Type B pancreatic cell (in vitro differentiated cells): ENCODE data around the gene MOB3A. TPM values are rescaled to one million over a fixed set of nuclear protein-coding genes. Genes with fewer than 3 reads are reported as not detected.

Source experiments
- DNase-seq: peaks from one replicate; pipeline ENCODE4 v3.0.0; 2021; ENCODE audit warnings: mixed read lengths; ENCODE audit not compliant: unreplicated experiment; ENCODE audit errors: extremely low spot score
- H3K27ac Mint-ChIP-seq: 2 replicates; pipeline ENCODE4 v1.8.0; 2021; ENCODE audit warnings: mild to moderate bottlenecking, mixed read lengths
- H3K27me3 Mint-ChIP-seq: 2 replicates; pipeline ENCODE4 v1.8.0; 2021; ENCODE audit warnings: mixed read lengths
- H3K36me3 Mint-ChIP-seq: 2 replicates; pipeline ENCODE4 v1.8.0; 2021; ENCODE audit warnings: mixed read lengths
- H3K4me1 Mint-ChIP-seq: one replicate; pipeline ENCODE4 v1.8.0; 2021; ENCODE audit warnings: mixed read lengths; ENCODE audit not compliant: unreplicated experiment
- H3K4me3 Mint-ChIP-seq: 2 replicates; pipeline ENCODE4 v1.8.0; 2021; ENCODE audit warnings: mild to moderate bottlenecking, mixed read lengths
- H3K9me3 Mint-ChIP-seq: 2 replicates; pipeline ENCODE4 v1.8.0; 2021; ENCODE audit warnings: mixed read lengths
- total RNA-seq: library from RNA; stranded (reverse); gene quantifications from 2 replicates; pipeline ENCODE4 v1.2.1, GENCODE V29; 2021; ENCODE audit warnings: low replicate concordance
- TF ChIP-seq, protein P1 (sequence below): fragments of 200-600 bp; sonication (generic); conservative IDR thresholded peaks from 2 replicates; pipeline ENCODE4 v1.5.0; 2021; ENCODE audit warnings: antibody characterized with exemption, mild to moderate bottlenecking

Gene MOB3A
- total RNA-seq, 1 donor from 2014 or later: 34.6 TPM

DNA sequence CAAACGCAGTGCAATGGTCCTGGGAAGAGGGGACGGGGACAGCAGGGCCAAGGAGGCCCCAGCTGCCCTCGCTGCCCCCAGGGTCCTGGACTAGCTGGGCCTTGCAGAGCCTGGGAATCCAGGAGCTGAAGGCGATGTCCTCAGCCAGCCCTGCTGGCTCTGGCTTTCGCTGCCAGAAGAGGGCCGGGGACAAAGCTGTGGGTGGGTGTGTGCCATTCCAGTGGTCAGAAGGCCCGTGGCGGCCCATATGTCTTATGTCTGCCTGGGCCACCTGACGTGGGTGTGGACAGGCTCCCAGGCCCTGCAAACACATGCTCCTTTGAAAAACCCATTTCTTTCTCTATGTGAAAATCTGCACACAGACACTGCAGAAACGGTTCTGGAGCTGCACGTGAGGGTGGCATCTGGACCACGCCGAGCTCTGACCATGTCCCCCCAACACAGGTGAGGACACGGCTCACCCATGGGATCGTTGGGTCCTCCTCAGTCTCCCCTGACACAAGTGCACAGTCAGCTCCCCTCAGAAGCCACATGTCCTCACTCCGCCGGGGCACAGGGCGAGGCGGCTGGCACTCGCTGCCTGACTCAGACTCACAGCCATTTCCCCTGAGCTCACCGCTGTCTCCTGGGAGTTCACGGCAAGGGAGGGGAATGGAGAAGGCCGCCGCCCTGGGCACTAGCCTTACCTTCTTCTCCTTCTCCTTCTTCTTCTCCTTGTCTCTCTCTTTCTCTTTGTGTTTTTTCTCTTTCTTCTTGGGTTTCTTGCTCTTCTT is 17.5 kb upstream of the MOB3A start:
- Mint-ChIP-seq H3K27me3 (no peaks in the 10 kb centered on the region), H3K4me1 (no peaks in the 10 kb centered on the region), H3K27ac (no peak overlapping the region), H3K9me3 (no peaks in the 10 kb centered on the region), H3K4me3 (no peak overlapping the region), H3K36me3 (no peaks in the 10 kb centered on the region)
- TF ChIP-seq, protein P1, sequence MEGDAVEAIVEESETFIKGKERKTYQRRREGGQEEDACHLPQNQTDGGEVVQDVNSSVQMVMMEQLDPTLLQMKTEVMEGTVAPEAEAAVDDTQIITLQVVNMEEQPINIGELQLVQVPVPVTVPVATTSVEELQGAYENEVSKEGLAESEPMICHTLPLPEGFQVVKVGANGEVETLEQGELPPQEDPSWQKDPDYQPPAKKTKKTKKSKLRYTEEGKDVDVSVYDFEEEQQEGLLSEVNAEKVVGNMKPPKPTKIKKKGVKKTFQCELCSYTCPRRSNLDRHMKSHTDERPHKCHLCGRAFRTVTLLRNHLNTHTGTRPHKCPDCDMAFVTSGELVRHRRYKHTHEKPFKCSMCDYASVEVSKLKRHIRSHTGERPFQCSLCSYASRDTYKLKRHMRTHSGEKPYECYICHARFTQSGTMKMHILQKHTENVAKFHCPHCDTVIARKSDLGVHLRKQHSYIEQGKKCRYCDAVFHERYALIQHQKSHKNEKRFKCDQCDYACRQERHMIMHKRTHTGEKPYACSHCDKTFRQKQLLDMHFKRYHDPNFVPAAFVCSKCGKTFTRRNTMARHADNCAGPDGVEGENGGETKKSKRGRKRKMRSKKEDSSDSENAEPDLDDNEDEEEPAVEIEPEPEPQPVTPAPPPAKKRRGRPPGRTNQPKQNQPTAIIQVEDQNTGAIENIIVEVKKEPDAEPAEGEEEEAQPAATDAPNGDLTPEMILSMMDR: no peak
- DNase-seq: no peak

DNA sequence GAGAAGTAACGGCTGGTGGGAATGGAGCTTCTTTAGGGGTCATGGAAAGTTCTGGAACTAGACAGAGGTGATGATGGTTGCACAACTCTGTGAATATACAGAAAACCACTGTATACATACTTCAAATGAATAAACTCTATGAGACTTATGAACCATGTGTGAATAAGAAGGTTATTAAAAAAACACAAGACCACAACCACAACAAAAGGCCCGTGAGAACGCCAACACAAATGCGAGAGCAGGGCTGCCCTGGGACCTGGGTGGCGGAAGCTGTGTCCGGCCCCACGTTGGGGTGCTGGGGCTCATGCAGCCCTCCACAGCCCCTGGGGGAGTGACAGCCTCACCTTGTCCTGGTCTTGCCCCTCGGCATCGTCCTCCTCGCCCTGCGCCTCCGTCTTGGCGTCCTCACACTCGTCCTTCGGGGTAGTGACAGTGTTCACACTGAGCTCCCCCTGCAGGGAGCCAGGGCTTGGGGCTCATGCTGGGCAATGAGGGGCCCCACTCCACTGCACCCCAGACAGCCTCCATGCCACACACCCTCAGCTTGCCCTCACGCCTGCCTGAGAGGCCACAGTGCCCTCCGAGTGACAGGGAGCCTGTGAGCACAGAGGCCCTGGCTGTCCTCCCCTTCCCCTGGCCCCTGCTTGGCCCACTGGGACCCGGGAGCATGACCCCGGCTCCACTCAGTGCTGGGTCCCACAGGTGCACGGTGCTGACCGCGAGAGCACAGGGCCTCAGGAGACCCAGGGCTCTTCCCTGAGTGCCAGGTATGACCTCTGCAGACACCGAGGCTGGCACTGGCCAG is 16.6 kb upstream of the MOB3A start:
- Mint-ChIP-seq H3K27ac (no peak overlapping the region), H3K27me3 (no peaks in the 10 kb centered on the region), H3K4me3 (no peak overlapping the region), H3K36me3 (peaks cover 6% of the 10 kb centered on the region), H3K4me1 (no peaks in the 10 kb centered on the region), H3K9me3 (no peaks in the 10 kb centered on the region)
- TF ChIP-seq, protein P1: no peak
- DNase-seq: no peak

DNA sequence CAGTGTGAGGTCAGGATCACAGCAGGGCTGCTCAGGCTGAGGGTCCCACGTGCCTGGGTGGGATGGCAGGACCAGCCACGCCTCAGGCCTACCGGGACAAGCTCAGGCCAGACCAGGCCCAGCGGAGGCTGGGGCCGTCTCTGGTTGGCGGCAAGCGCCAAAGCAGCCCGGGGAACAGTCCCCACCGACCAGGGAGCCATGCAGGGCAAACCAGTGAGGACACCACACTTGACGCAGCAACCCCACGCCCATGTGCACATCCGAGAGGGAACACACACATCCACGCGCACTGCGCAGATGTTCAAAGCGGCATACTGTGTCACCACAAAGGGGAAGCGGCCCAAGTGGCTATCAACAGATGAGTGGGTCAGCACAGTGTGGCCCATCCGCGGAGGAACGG is 15.8 kb upstream of the MOB3A start:
- DNase-seq: no peak
- H3K4me3 Mint-ChIP-seq: no peak overlapping the region
- no peaks in the 10 kb centered on the region for H3K4me1 Mint-ChIP-seq
- TF ChIP-seq, protein P1: no peak
- H3K36me3 Mint-ChIP-seq: peaks cover 9% of the 10 kb centered on the region
- no peaks in the 10 kb centered on the region for H3K9me3 Mint-ChIP-seq
- H3K27me3 Mint-ChIP-seq: no peaks in the 10 kb centered on the region
- no peak overlapping the region for H3K27ac Mint-ChIP-seq

DNA sequence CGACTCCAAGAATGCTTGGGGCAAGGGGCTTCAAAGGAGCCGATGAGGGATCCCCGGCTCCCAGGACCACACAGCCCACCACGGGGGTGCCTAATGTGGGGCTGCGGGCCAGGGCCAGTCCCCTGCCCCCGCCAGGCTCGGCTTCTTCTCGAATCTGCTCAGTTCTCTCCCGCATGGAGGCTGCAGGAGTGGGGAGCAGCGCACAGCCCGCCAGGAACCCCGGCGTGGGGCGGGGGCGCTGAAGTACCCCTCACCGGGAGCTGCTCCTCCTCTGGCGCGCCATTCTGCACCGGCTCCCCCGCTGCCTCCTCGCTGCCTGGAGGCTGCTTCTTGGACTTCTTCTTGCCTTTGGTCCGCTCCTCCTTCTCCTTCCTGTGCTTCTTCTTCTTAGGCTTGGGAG is 15.3 kb upstream of the MOB3A start:
- TF ChIP-seq, protein P1: no peak
- Mint-ChIP-seq H3K4me3 (no peak overlapping the region), H3K36me3 (peaks cover 14% of the 10 kb centered on the region), H3K4me1 (no peaks in the 10 kb centered on the region), H3K27me3 (no peaks in the 10 kb centered on the region), H3K27ac (no peak overlapping the region), H3K9me3 (no peaks in the 10 kb centered on the region)
- no peak for DNase-seq

DNA sequence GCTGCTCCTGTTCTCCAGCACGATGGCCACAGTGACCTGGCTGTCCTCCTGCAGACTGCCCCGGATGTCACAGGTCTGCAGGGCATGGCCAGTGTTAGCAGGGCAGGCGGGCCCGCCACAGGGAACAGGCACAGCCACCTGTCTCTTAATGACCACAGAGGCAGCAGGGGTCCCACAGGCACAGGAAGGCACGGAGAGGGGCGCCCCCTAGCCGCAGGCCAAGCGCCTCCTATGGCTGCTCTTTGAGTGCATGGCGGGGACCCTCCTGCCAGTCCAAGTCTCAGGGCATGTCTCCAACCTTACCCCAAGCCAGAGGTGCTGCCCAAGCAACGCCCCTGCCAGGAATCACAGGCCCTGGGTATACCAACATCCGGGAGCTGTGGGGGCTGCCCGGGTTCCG is 14.7 kb upstream of the MOB3A start:
- TF ChIP-seq, protein P1: no peak
- Mint-ChIP-seq H3K9me3 (no peaks in the 10 kb centered on the region), H3K36me3 (peaks cover 16% of the 10 kb centered on the region), H3K4me1 (no peaks in the 10 kb centered on the region), H3K27ac (no peak overlapping the region), H3K4me3 (no peak overlapping the region), H3K27me3 (no peaks in the 10 kb centered on the region)
- no peak for DNase-seq
